GM12892 (cell line): ENCODE results near the gene HPGDS.
A peak's percentile ranks its signal among the peaks of the same experiment; 100 is the strongest.
"Not testable (repeated sequence)": the region's sequence is repeated elsewhere in the genome, so short reads cannot be mapped to it uniquely, and the experiment has no call there.

Experiments
- DNase-seq: peaks from one replicate; pipeline ENCODE4 v3.0.0; 2011; ENCODE audit not compliant: insufficient read length
- FAIRE-seq: peaks from 2 replicates; lab custom pipeline; 2011; peaks lifted over from hg19 to GRCh38; lab: Jason Lieb, UNC
- POLR2A ChIP-seq: IDR thresholded peaks from 2 replicates; pipeline ENCODE4 v1.6.1; 2011; ENCODE audit warnings: low read depth, low read length, control low read depth
- POLR2AphosphoS5 ChIP-seq: IDR thresholded peaks from 2 replicates; pipeline ENCODE4 v1.6.1; 2011; ENCODE audit warnings: low read depth, low read length, control low read depth
- TAF1 ChIP-seq: IDR thresholded peaks from 2 replicates; pipeline ENCODE4 v1.6.1; 2011; ENCODE audit warnings: low read depth, mild to moderate bottlenecking, control low read depth, low read length, borderline replicate concordance

HPGDS gene

DNA sequence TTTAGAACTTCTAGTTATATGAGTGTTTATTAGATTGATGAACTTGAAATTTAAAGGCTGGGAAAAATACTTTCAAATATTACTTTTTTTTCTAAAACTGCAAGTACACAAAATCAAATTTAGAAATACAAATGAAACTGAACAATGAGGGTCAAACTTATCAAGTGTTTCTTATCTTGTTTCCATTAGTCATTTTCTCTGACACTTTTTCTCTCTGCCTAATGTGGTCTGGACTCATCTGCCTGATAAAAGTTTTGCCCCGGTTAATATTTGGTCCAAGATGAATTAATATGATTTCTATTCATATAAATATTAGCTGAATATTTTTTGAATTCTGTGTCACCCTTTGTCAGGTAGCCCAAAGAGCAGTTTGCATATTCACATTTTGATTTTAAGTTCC lies 8.7 kb upstream of the HPGDS start:
- no peak for TF ChIP-seq TAF1
- TF ChIP-seq POLR2A = no peak
- TF ChIP-seq POLR2AphosphoS5 = no peak
- no peak for FAIRE-seq
- DNase-seq = no peak

DNA sequence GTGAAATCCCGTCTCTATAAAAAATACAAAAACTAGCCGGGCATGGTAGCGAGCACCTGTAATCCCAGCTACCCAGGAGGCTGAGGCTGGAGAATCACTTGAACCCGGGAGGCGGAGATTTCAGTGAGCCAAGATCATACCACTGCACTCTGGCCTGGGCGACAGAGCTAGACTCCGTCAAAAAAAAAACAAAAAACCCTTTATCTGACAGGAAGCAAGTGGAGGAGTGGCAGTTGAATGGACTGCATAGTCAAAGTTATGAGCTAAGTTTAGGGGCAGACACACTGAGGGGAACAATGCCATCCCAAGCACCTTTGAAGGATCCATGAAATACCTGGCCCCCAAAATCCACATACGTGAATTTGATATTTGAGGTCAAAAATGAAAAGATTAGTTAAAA lies 7.5 kb upstream of the HPGDS start:
- TF ChIP-seq POLR2AphosphoS5 = no peak
- TF ChIP-seq POLR2A = no peak
- TF ChIP-seq TAF1 = no peak
- FAIRE-seq = no peak
- DNase-seq = no peak

- no peak for TF ChIP-seq POLR2A
- no peak for TF ChIP-seq POLR2AphosphoS5
- TF ChIP-seq TAF1 = no peak
- FAIRE-seq (no peak), DNase-seq (no peak)
These were observed 6.6 kb upstream of the HPGDS start for GRCh38 chr4:94349193-94349592.

DNA sequence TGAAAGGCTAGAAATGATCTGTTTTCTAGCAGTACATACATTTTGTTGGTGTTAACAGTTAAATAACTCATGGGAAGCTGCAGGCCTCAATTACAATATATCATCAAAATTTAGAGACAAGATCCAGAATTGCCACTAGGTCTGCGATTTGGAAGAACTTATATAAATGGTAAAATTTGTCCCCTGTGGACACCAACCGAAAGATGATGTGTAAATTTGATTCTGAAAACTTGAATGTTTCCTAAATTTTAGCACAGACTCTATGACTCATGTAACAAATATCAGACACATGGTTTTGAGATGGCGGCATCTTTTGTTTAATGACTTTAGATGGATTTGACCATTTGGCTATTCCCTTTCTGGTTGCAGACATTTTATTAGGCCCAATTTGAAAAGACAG lies 6.0 kb upstream of the HPGDS start:
- TF ChIP-seq POLR2A (no peak), TAF1 (no peak), POLR2AphosphoS5 (no peak)
- DNase-seq = no peak
- FAIRE-seq = no peak

DNA sequence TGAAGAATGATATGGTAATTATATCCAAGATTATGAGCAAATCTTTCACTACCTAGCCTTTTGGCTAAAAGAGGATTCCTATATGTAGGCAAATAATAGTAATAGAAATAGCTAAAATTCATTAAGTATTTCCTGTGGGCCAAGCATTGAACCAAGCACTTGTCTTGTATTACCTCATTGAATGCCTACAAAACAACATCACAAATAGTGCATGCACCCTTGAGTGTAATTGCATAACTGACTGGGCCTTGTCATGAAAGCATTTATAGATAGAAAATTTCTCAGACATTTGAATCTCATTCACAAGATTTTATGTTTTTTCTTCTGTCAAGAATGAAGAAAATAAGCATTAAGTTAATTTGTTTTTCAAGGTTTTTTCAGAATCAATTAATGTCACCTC lies 3.9 kb upstream of the HPGDS start:
- DNase-seq = no peak
- TF ChIP-seq POLR2AphosphoS5 = no peak
- TF ChIP-seq TAF1 = no peak
- no peak for TF ChIP-seq POLR2A
- FAIRE-seq = no peak

- DNase-seq (no peak), FAIRE-seq (no peak)
- TF ChIP-seq POLR2AphosphoS5 = no peak
- TF ChIP-seq POLR2A = no peak
- TF ChIP-seq TAF1 = no peak
These were observed 3.3 kb upstream of the HPGDS start for GRCh38 chr4:94345969-94346368.

DNA sequence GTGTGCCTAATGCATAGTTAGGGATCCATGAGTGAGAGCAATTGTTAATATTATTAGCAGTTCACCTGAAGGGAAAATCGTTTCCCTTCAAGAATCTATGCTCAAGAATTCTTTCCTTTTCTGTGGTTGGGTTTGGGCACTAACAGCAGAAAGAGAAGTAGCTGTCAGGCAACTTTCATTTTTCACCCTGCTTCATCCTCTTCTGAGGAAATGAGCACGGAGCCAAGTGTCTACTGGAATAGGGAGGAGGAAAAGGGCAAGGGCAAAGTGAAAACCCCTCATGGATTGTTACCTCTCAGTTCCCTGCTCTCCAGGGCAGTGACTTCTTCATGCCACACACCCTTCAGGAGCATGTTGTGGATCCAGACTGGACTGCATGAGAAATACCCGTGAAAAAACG lies 2.6 kb upstream of the HPGDS start:
- TF ChIP-seq POLR2A (no peak), POLR2AphosphoS5 (no peak), TAF1 (no peak)
- DNase-seq = no peak
- no peak for FAIRE-seq

DNA sequence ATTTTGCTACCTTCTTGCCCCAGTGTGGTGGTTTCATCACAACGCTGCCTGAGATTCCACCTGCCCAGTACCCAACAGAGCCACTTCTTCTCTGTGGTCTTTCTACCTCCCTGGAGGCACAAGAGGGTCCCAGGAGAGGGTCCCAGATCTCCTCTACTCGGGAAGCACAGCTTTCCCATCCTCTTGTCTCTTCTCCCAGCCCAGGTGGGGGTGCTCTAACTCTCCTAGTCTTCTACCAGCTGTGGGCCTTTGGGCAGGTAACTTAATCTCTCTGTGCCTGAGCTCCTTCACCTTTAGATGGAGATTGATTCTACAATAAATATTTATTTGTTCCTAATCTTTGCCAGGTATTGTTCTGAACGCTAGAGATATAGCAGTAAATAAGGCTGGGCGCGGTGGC lies 1.8 kb upstream of the HPGDS start:
- FAIRE-seq = no peak
- TF ChIP-seq POLR2AphosphoS5 (no peak), POLR2A (no peak), TAF1 (no peak)
- no peak for DNase-seq

- no peak for FAIRE-seq
- TF ChIP-seq POLR2AphosphoS5 (no peak), POLR2A (no peak), TAF1 (no peak)
- DNase-seq = no peak
These were observed 910 bp downstream of the HPGDS start for GRCh38 chr4:94341481-94342370.

DNA sequence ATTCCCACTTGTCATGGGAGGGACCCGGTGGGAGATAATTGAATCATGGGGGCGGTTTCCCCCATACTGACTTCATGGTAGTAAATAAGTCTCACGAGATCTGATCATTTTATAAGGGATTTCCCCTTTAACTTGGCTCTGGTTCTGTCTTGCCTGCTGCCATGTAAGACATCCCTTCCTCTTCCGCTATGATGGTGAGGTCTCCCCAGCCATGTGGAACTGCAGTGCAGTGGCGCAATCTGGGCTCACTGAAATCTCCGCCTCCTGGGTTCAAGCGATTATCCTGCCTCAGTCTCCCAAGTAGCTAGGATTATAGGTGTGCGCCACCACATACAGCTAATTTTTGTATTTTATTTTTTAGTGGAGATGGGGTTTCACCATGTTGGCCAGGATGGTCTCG lies 2.9 kb downstream of the HPGDS start:
- no peak for DNase-seq
- TF ChIP-seq TAF1 (no peak), POLR2A (no peak), POLR2AphosphoS5 (no peak)
- peak; percentile 83 for FAIRE-seq

DNA sequence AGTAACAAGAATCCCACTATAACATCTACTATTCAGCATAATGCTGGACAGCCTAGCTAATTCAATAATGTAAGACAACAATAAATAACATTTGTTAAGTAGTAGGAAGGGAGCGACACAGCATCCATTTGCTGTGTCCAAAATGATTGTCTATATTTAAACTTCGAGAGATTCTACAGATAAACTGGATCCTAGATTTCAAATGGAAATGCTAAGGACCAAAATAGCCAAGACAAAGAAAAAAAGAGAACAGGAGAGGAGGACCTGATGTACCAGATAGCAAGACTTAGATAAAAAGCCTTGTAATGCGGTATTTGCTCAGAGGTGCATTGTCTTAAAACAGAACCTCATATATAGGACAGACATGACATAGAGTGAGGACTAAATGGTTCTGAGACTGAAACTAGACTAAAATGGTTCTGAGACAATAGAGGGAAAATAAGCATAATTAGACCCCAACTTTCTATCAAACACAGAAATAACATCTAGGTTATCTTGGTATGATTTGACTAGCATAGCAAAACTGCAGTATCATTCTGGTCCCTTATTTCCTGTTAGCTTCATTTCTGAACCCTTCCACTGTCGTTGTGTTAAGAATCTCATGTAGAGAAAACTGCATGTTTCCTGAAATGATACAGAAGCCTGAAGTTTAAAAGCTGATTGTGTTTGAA lies 3.8 kb downstream of the HPGDS start:
- TF ChIP-seq POLR2AphosphoS5 (no peak), POLR2A (no peak), TAF1 (no peak)
- peak; percentile 89 for FAIRE-seq
- DNase-seq = no peak

DNA sequence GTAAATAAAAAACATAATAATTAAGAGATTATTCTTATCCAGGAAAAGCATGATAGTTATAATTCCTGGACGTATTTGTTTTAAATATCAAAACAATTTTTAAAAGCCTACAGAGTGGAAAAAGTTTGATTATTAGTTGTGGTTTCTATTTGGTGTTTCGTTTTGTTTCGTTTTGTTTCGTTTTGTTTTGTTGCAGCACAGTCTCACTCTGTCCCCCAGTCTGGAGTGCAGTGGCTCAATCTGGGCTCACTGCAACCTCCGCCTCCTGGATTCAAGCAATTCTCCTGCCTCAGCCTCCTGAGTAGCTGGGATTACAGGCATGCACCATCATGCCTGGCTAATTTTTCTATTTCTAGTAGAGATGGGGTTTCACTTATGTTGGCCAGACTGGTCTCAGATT lies 5.8 kb downstream of the HPGDS start:
- not testable (repeated sequence) for FAIRE-seq, DNase-seq
